GM23338 (cell line): ENCODE measurements around the gene NCOA1. TPM values are rescaled to one million over a fixed set of nuclear protein-coding genes. Genes with fewer than 3 reads are reported as not detected.

ENCODE experiments used
- ATAC-seq: fragments of 200-7000 bp; cut with Tn5 transposase; 3 replicates; pipeline ENCODE4 v1.9.1; 2020
- DNase-seq: peaks from one replicate; pipeline ENCODE4 v3.0.0-alpha.2; 2015; ENCODE audit warnings: low spot score
- H2AFZ ChIP-seq: fragments of 200-600 bp; sonication (generic); 2 replicates; pipeline ENCODE4 v1.8.0; 2016; ENCODE audit warnings: antibody characterized with exemption, mild to moderate bottlenecking, moderate library complexity
- H3F3A ChIP-seq: fragments of 200-600 bp; sonication (generic); replicated peaks from 2 replicates; pipeline ENCODE4 v1.8.0; 2017; ENCODE audit warnings: antibody characterized with exemption, mixed run types, low read depth
- H3K27ac ChIP-seq: fragments of 200-600 bp; sonication (generic); 2 replicates; pipeline ENCODE4 v1.6.1; 2016; ENCODE audit warnings: low read depth
- H3K27me3 ChIP-seq: fragments of 200-600 bp; sonication (generic); 2 replicates; pipeline ENCODE4 v1.8.0; 2016; ENCODE audit warnings: mild to moderate bottlenecking, mixed run types, moderate library complexity; ENCODE audit not compliant: insufficient read depth
- H3K36me3 ChIP-seq: fragments of 200-600 bp; sonication (generic); 2 replicates; pipeline ENCODE4 v1.8.0; 2016; ENCODE audit warnings: mild to moderate bottlenecking; ENCODE audit not compliant: insufficient read depth
- H3K4me1 ChIP-seq: fragments of 200-600 bp; sonication (generic); 2 replicates; pipeline ENCODE4 v1.8.0; 2016; ENCODE audit warnings: mild to moderate bottlenecking, moderate library complexity; ENCODE audit not compliant: insufficient read depth
- H3K4me2 ChIP-seq: fragments of 200-600 bp; sonication (generic); 2 replicates; pipeline ENCODE4 v1.7.1; 2017; ENCODE audit warnings: mixed run types
- H3K4me3 ChIP-seq: fragments of 200-600 bp; sonication (generic); 2 replicates; pipeline ENCODE4 v1.6.1; 2016; ENCODE audit warnings: mixed run types
- H3K79me2 ChIP-seq: fragments of 200-600 bp; sonication (generic); replicated peaks from 2 replicates; pipeline ENCODE4 v1.8.0; 2017; ENCODE audit warnings: mild to moderate bottlenecking; ENCODE audit not compliant: insufficient read depth
- H3K9me2 ChIP-seq: fragments of 200-600 bp; sonication (generic); 2 replicates; pipeline ENCODE4 v1.8.0; 2017; ENCODE audit not compliant: insufficient read depth
- H4K20me1 ChIP-seq: fragments of 200-600 bp; sonication (generic); replicated peaks from 2 replicates; pipeline ENCODE4 v1.8.0; 2017; ENCODE audit warnings: mild to moderate bottlenecking; ENCODE audit not compliant: insufficient read depth
- H3K27ac Mint-ChIP-seq: 2 replicates; pipeline ENCODE4 v1.8.0; 2020; ENCODE audit warnings: inconsistent platforms, mild to moderate bottlenecking, moderate library complexity, mixed read lengths
- H3K27me3 Mint-ChIP-seq: 3 replicates; pipeline ENCODE4 v1.8.0; 2022; ENCODE audit warnings: low read depth, mild to moderate bottlenecking, moderate library complexity, mixed read lengths, inconsistent platforms; ENCODE audit not compliant: insufficient read depth, poor library complexity
- H3K36me3 Mint-ChIP-seq: 3 replicates; pipeline ENCODE4 v1.8.0; 2021; ENCODE audit warnings: low read depth, mild to moderate bottlenecking, inconsistent platforms, moderate library complexity, mixed read lengths
- H3K4me1 Mint-ChIP-seq: 3 replicates; pipeline ENCODE4 v1.8.0; 2020; ENCODE audit warnings: mild to moderate bottlenecking, inconsistent platforms, mixed read lengths
- H3K4me3 Mint-ChIP-seq: 3 replicates; pipeline ENCODE4 v1.8.0; 2021; ENCODE audit warnings: moderate library complexity, mild to moderate bottlenecking, inconsistent platforms, mixed read lengths
- H3K9me3 Mint-ChIP-seq: 3 replicates; pipeline ENCODE4 v1.8.0; 2020; ENCODE audit warnings: moderate library complexity, mild to moderate bottlenecking, inconsistent platforms, mixed read lengths
- CREB1 ChIP-seq: fragments of 250-450 bp; sonication (Bioruptor Pico); IDR thresholded peaks from 2 replicates; pipeline ENCODE4 v1.5.0; 2020; ENCODE audit warnings: low read depth, mild to moderate bottlenecking, moderate library complexity
- CTCF ChIP-seq, 2 experiments: fragments of 200-600 bp in 1 of 2; sonication (generic) in 1 of 2; conservative IDR thresholded peaks; 2 replicates each; pipeline versions ENCODE4 v1.5.1 to v1.6.1; 2016 to 2017; ENCODE audit warnings: antibody characterized with exemption in 2 of 2, low read depth in 2 of 2, mild to moderate bottlenecking in 2 of 2, moderate library complexity in 1 of 2
- ETS1 ChIP-seq: IDR thresholded peaks from 2 replicates; pipeline ENCODE4 v1.6.1; 2016; ENCODE audit warnings: antibody characterized with exemption
- EZH2phosphoT487 ChIP-seq: fragments of 200-600 bp; sonication (generic); IDR thresholded peaks from one replicate; pipeline ENCODE4 v1.8.1; 2018; ENCODE audit warnings: antibody characterized with exemption; ENCODE audit not compliant: unreplicated experiment
- POLR2AphosphoS5 ChIP-seq: IDR thresholded peaks from 2 replicates; pipeline ENCODE4 v1.6.1; 2016; ENCODE audit warnings: antibody characterized with exemption, low read depth
- REST ChIP-seq: IDR thresholded peaks from one replicate; pipeline ENCODE4 v1.6.1; 2018; ENCODE audit warnings: antibody characterized with exemption; ENCODE audit not compliant: unreplicated experiment
- ZNF114 ChIP-seq: fragments of 250-450 bp; sonication (Bioruptor Pico); IDR thresholded peaks from 2 replicates; pipeline ENCODE4 v1.5.0; 2020; ENCODE audit warnings: mild to moderate bottlenecking, moderate library complexity
- ZNF462 ChIP-seq: fragments of 250-450 bp; sonication (Bioruptor Pico); IDR thresholded peaks from 2 replicates; pipeline ENCODE4 v1.5.0; 2020; ENCODE audit warnings: mild to moderate bottlenecking, moderate library complexity
- polyA plus RNA-seq: library from polyadenylated mRNA; unstranded; fragments of >200 nt; fragmentation: Nextera tagmentation; extraction: Ambion mirVana; gene quantifications from 2 replicates; pipeline ENCODE4 v1.2.1, GENCODE V29; 2016
- total RNA-seq: library from RNA; depleted of rRNA; stranded (reverse); fragments of >200 nt; shearing (Covaris generic); gene quantifications from 2 replicates; pipeline ENCODE4 v1.2.3, GENCODE V29; 2014

Gene NCOA1
- total and polyA plus RNA-seq, 2 experiments from 2014 or later: 7.1 to 15.1 TPM

- no peaks in the 10 kb centered on the region for H3K9me3 Mint-ChIP-seq
- no peak overlapping the region for H3K27ac Mint-ChIP-seq
- Histone ChIP-seq H2AFZ (no peak overlapping the region), H3K4me3 (no peak overlapping the region), H3K4me2 (no peak overlapping the region), H3F3A (no peaks in the 10 kb centered on the region), H3K4me1 (no peaks in the 10 kb centered on the region), H4K20me1 (no peaks in the 10 kb centered on the region), H3K36me3 (no peaks in the 10 kb centered on the region), H3K79me2 (no peaks in the 10 kb centered on the region), H3K27me3 (no peaks in the 10 kb centered on the region), H3K9me2 (no peaks in the 10 kb centered on the region), H3K27ac (no peak overlapping the region)
- TF ChIP-seq POLR2AphosphoS5: no peak
- TF ChIP-seq ZNF114: no peak
- H3K4me1 Mint-ChIP-seq: no peaks in the 10 kb centered on the region
- H3K27me3 Mint-ChIP-seq: no peaks in the 10 kb centered on the region
- peaks cover 6% of the 10 kb centered on the region; the same call in 2 of the 3 replicates for H3K36me3 Mint-ChIP-seq
- DNase-seq: no peak
- ATAC-seq: no peak
- H3K4me3 Mint-ChIP-seq: no peak overlapping the region
These were observed 189.1 kb downstream of the NCOA1 start for GRCh38 chr2:24680196-24680595.

- Mint-ChIP-seq H3K27ac (no peak overlapping the region), H3K4me1 (no peaks in the 10 kb centered on the region), H3K36me3 (peaks cover 6% of the 10 kb centered on the region; the same call in 2 of the 3 replicates), H3K27me3 (no peaks in the 10 kb centered on the region), H3K4me3 (no peak overlapping the region), H3K9me3 (no peaks in the 10 kb centered on the region)
- DNase-seq: no peak
- Histone ChIP-seq H3K27me3 (no peaks in the 10 kb centered on the region), H3K4me2 (no peak overlapping the region), H3K36me3 (no peaks in the 10 kb centered on the region), H3K9me2 (no peaks in the 10 kb centered on the region), H3K4me3 (no peak overlapping the region), H4K20me1 (no peaks in the 10 kb centered on the region), H2AFZ (no peak overlapping the region), H3F3A (no peaks in the 10 kb centered on the region), H3K4me1 (no peaks in the 10 kb centered on the region), H3K79me2 (no peaks in the 10 kb centered on the region), H3K27ac (no peak overlapping the region)
- TF ChIP-seq EZH2phosphoT487 (no peak), CREB1 (no peak), CTCF (conservative IDR thresholded peaks at IDR 0.05; ENCODE audit: low read depth in 2 of 2) (no peak), ETS1 (no peak), ZNF114 (no peak), REST (no peak), ZNF462 (CRISPR knock-in tag) (no peak)
- ATAC-seq: no peak
These were observed 191.2 kb downstream of the NCOA1 start for GRCh38 chr2:24682304-24682703.
